Measurements from ENCODE around the gene COL5A1.

COL5A1 gene

GRCh38 chr9:134607971-134608370 lies 33.6 kb upstream of the COL5A1 start:
- no peak for DNase-seq

DNA sequence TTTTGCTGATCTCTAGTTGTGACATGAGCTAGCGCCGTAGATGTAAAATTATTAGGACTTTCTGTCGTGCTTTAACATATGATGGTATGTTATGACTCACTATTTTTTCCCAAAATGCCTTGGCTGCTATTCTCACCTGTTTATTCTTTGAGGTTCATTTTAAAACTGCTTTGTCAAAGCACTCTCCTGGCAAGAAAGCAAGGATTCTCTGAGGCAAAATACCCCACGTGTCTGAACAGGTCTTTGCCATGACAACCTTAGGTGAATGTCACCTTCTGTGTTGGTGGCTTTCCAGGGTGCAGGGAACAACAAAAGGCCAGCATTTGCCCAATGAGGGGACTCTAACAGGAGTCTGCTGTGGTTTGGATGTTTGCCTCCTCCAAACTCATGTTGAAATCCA lies 30.6 kb upstream of the COL5A1 start:
- DNase-seq: no peak

GRCh38 chr9:134612309-134612708 lies 29.3 kb upstream of the COL5A1 start:
- DNase-seq: no peak

DNA sequence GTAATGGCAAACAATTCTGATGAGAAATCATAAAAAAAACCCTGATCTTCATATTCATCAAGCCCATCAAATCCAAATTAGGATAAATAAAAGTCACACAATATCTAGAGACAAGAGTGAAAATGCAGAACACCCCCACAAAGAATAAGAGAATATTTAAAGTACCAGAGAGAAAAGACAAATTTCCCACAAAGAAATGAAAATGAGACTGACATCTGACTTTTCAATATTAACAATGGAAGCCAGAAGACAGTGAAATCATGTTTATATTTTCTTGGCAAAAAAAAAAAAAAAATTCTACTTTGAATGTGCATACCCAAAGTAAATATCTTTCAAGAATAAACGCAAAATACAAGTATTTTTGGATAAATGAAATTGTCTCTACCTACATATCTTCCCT lies 28.9 kb upstream of the COL5A1 start:
- no peak for DNase-seq

DNA sequence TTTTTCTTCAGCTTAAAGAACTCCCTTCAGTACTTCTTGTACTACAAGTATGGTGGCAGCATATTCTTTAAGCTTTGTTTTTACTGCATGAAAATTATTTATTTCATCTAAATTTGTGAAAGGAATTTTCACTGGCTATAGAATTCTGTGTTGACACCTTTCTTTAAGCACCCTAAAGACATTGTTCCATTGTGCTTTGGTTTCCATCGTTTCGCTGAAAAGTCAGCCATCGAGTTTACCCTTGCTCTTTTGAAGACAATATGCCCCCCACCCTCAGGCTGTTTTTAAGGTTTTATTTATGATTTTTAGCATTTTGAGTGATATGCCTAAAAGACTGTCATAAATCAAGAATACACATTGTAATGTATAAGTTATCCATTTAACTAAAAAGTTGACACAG lies 27.3 kb upstream of the COL5A1 start:
- DNase-seq: no peak

DNA sequence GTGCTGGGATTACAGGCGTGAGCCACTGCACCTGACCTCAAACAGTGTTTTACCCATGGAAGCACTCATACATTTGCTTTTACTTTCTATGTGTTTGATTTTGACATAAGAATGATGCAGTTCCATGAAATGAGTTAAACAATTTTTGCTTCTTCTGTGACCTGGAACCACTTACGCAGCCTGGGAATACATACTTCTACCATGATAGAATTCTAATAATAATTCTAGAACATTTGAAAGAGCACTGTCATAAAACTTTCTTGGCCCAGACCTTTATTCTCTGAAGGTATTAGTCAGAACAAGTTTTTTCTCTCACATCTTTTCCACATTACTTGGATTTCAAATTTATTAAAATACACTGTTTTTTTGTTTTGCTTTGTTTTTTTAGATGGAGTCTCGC lies 25.3 kb upstream of the COL5A1 start:
- no peak for DNase-seq

DNA sequence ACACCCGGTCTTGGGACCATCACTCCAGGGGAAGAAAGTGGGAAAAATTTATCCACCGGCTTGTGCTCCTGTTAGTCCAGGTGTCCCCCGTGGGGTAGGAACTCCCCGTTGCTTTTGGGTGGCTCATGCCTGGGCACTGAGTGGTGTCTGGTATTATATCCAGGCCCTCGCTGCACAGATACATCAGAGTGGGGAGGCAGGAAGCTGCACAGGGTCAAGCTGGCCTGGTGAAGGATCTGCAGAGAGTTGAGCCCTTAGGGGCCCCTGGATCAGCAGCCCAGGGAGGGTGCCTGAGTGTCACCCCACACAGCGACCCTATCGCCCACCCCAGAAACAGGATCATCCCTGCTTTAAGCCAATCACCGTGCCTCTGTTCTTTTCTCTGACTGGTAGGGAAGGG lies 24.4 kb upstream of the COL5A1 start:
- no peak for DNase-seq

DNA sequence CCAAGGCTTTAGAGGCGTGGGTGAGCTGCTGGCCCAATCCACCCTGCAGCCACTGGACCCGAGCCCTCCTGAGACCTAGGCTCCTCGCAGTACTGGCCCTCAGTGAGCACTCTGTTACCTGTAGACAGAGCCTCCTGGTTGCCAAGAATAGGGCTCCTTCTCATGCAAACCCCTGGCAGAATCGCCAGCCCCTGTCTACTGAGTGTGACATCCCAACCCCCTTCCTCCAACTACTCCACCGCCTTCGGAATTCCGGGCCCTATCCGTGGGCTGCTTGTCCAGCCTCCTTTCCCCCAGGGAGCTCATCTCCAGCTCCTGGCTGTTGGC lies 23.8 kb upstream of the COL5A1 start:
- DNase-seq: no peak

GRCh38 chr9:134618163-134618832 lies 23.3 kb upstream of the COL5A1 start:
- DNase-seq: no peak

GRCh38 chr9:134618833-134619447 lies 22.7 kb upstream of the COL5A1 start:
- no peak for DNase-seq

GRCh38 chr9:134619448-134619982 lies 22.1 kb upstream of the COL5A1 start:
- DNase-seq: no peak

- DNase-seq: no peak
Measured at GRCh38 chr9:134619983-134620661, 21.5 kb upstream of the COL5A1 start.

- no peak for DNase-seq
Measured at GRCh38 chr9:134620751-134621557, 20.6 kb upstream of the COL5A1 start.

GRCh38 chr9:134621558-134622110 lies 20.0 kb upstream of the COL5A1 start:
- DNase-seq: no peak

GRCh38 chr9:134622896-134623257 lies 18.7 kb upstream of the COL5A1 start:
- DNase-seq: no peak

DNA sequence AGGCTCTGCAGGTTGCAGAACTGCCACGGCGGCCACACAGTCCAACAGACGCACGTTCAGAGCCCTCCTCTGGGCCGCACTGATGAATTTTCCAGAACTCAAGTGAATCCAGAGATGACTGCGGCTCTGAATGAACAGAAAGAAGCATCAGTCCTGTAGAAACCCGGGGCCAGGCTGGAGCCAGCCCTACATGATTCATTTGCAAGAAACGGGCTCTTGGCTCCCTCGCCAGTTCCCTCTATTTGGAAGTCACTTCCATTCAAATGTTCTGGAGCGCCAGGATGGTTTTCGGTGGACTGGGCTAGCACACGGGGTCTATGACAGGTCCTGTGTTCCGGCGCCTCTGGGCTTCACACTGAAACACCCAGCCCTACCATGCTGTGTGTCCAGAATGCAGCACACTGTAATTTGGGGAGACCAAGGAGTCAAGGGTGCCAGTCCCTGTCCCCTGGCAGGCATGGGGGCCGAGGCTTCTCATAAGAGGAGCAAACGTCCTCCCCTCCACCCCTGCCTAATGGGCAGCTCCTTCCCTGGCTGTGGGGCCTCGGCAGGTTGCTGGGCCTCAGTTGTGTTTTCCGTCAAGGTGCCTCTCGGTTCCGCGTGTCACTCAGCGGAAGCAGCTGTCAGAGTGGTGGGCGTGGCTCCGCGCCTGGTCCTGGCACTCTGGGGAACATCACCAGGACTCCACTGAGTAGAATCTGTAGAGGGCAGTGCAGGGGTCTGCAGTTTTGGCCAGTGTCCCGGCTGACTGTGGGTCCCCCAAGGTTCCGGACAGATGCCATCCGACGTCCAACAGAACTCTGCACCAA lies 18.1 kb upstream of the COL5A1 start:
- no peak for DNase-seq

DNA sequence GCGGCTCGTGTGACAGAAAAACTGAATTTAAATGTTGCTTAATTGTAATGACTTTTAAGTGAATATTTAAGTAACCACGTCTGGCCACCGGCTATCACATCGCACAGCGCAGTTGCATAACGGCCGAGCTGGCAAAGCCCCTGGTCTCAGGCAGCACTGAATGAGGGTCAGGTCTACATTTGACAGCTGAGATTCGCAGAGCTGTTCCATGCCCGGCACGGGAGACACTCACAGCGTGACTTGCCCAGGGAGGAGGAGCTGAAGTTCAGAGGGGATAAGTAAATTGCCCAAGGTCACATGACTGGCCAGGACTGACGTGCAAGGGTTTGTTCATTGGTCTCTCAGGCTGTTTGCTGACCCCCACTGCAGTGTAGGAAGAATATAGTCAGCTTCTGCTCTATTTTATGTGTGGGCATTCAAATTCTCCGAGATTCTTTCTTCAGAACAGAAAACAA lies 17.4 kb upstream of the COL5A1 start:
- DNase-seq: no peak

DNA sequence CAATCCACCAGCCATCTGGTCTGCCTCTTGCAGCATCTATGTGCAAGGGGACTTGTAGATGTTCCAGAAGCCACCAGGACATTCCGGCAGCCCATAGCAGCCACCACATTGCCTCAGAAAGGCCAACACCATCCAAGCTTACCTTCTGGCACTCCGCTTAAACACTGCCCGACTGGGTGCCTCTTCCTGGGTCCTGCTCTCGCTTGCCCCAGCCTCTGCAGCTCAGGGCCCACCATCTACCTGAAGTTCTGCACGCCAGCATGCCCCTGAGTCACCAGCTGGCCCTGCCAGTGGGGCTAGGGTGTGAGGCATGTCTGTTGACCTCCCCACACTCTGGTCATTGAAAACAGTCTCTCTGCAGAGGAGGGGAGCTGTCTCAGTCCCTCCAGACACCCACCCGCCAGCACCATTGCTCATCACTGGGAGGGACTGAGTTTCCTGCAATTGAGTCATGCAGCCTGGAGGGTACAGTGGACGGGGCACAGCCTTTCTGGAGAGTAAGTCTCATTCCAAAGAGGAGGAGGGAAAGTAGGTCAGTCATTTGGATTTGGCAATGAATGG lies 16.9 kb upstream of the COL5A1 start:
- DNase-seq: no peak

GRCh38 chr9:134625361-134626068 lies 16.1 kb upstream of the COL5A1 start:
- no peak for DNase-seq

DNA sequence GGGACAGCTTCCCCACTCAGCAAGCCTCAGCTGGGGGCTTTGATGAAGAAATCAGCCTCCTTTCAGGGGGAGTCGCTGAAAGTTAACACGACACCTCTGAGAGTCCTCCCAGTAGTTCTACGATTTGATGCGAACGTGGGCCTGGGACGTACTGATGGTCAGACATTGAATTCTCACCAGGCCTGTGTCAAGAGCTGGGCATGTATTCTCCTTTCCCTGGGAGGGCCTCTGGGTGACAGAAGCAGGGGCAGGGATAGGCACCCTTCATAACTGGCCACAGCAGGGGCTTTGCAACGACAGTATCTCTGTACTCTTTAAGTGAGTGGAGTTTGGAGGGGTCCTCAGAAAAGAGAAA lies 15.6 kb upstream of the COL5A1 start:
- no peak for DNase-seq
